K562 (cell line): Measurements from ENCODE around the gene FMN1. TPM values are rescaled to one million over a fixed set of nuclear protein-coding genes. Genes with fewer than 3 reads are reported as not detected.

Experiments used
- ATAC-seq: fragments of 200-7000 bp; cut with Tn5 transposase; 3 replicates; pipeline ENCODE4 v1.9.1; 2020; ENCODE audit warnings: moderate library complexity
- BruUV-seq: library from RNA; stranded (reverse); fragments of 400-500 nt; replicated peaks from 2 replicates; lab custom pipeline; 2021; lab: Mats Ljungman, UMichigan
- CTCF ChIA-PET: fragments of 300-600 bp; formaldehyde crosslinking; extraction: SDS; loops from one replicate; lab custom pipeline; 2021; ENCODE audit warnings: low intra/inter-chr PET ratio; lab: Yijun Ruan, JAX
- POLR2A ChIA-PET: fragments of 300-600, 350-650 bp; sonication (Branson Sonifier 250); formaldehyde crosslinking; extraction: SDS; loops from one replicate; lab custom pipeline; 2021; ENCODE audit warnings: antibody characterized with exemption, inconsistent platforms; lab: Yijun Ruan, JAX
- DNase-seq, 4 experiments: peaks; one replicate each; pipeline versions ENCODE4 v3.0.0 to v3.0.0-alpha.2; 2011 to 2018; ENCODE audit warnings: low spot score in 3 of 4, mixed read lengths in 3 of 4; ENCODE audit errors: extremely low read depth in 1 of 4
- FAIRE-seq: peaks from 2 replicates; lab custom pipeline; 2011; peaks lifted over from hg19 to GRCh38; lab: Jason Lieb, UNC
- H2AFZ ChIP-seq: 2 replicates; pipeline ENCODE4 v1.6.0; 2011; ENCODE audit warnings: low read depth, low read length, control low read depth, inconsistent platforms
- H3K27ac ChIP-seq: fragments of 200-600 bp; 3 replicates; pipeline ENCODE4 v1.8.0; 2011; ENCODE audit warnings: low read depth, mild to moderate bottlenecking, control low read depth, inconsistent platforms, low read length, moderate library complexity, mixed read lengths; ENCODE audit errors: extremely low read depth
- H3K27me3 ChIP-seq, 2 experiments: fragments of 300-600 bp in 1 of 2; 2 replicates in 1 of 2; 3 replicates in 1 of 2; pipeline versions ENCODE4 v1.6.0 to v1.8.0; 2011; ENCODE audit warnings: inconsistent platforms in 2 of 2, low read length in 2 of 2, mild to moderate bottlenecking in 1 of 2, mixed read lengths in 1 of 2, moderate library complexity in 1 of 2; ENCODE audit not compliant: control insufficient read depth in 2 of 2, insufficient read depth in 2 of 2
- H3K36me3 ChIP-seq: fragments of 300-600 bp; 3 replicates; pipeline ENCODE4 v1.8.0; 2011; ENCODE audit warnings: mild to moderate bottlenecking, low read length, inconsistent platforms; ENCODE audit not compliant: control insufficient read depth, insufficient read depth
- H3K4me1 ChIP-seq, 2 experiments: fragments of 200-600 bp in 1 of 2; replicated peaks in 1 of 2; 2 replicates in 1 of 2; 3 replicates in 1 of 2; pipeline versions ENCODE4 v1.5.1 to v1.8.0; 2011; ENCODE audit warnings: inconsistent platforms in 2 of 2, low read length in 2 of 2, mild to moderate bottlenecking in 1 of 2, mixed read lengths in 1 of 2, moderate library complexity in 1 of 2; ENCODE audit not compliant: control insufficient read depth in 2 of 2, insufficient read depth in 2 of 2
- H3K4me2 ChIP-seq: 2 replicates; pipeline ENCODE4 v1.6.1; 2011; ENCODE audit warnings: low read length, control low read depth, inconsistent platforms, mixed read lengths; ENCODE audit not compliant: insufficient read depth
- H3K4me3 ChIP-seq: fragments of 200-600 bp; sonication (generic), shearing (Covaris generic); 2 replicates; pipeline ENCODE4 v1.5.1; 2016; ENCODE audit warnings: control low read depth, inconsistent platforms
- H3K79me2 ChIP-seq: fragments of 200-600 bp; 3 replicates; pipeline ENCODE4 v1.8.0; 2011; ENCODE audit warnings: low read length, inconsistent platforms; ENCODE audit not compliant: control insufficient read depth, insufficient read depth
- H3K9ac ChIP-seq, 2 experiments: 2 replicates each; pipeline versions ENCODE4 v1.6.0 to v1.6.1; 2011; ENCODE audit warnings: low read depth in 2 of 2, low read length in 2 of 2, control low read depth in 1 of 2, inconsistent platforms in 1 of 2, mild to moderate bottlenecking in 1 of 2, mixed read lengths in 1 of 2; ENCODE audit not compliant: insufficient read depth in 1 of 2
- H3K9me1 ChIP-seq: one replicate; pipeline ENCODE4 v1.6.0; 2011; ENCODE audit warnings: inconsistent platforms, mild to moderate bottlenecking, low read length, moderate library complexity; ENCODE audit not compliant: control insufficient read depth, insufficient read depth
- H3K9me3 ChIP-seq: replicated peaks from 2 replicates; pipeline ENCODE4 v1.5.1; 2011; ENCODE audit warnings: low read depth, low read length, inconsistent platforms; ENCODE audit not compliant: control insufficient read depth, insufficient read depth
- H4K20me1 ChIP-seq: replicated peaks from 2 replicates; pipeline ENCODE4 v1.6.1; 2011; ENCODE audit warnings: low read length, inconsistent platforms, mixed read lengths; ENCODE audit not compliant: control insufficient read depth, insufficient read depth
- CHD4 ChIP-seq: fragments of 200-600 bp; sonication (generic); IDR thresholded peaks from 3 replicates; pipeline ENCODE4 v1.6.1; 2012; ENCODE audit warnings: low read depth, mild to moderate bottlenecking, mixed read lengths, low read length, inconsistent platforms; ENCODE audit not compliant: insufficient read depth, insufficient replicate concordance, poor library complexity, severe bottlenecking
- CREBBP ChIP-seq: IDR thresholded peaks from one replicate; pipeline ENCODE4 v1.6.1; 2012; ENCODE audit warnings: low read depth, mild to moderate bottlenecking, control low read depth, inconsistent platforms, low read length
- FOSL1 ChIP-seq: fragments of 200-800 bp; sonication (Bioruptor generic); conservative IDR thresholded peaks from 2 replicates; pipeline ENCODE4 v1.6.1; 2016; ENCODE audit warnings: missing genetic modification characterization, missing compliant biosample characterization
- FOXM1 ChIP-seq, 2 experiments: fragments of 450-650 bp in 1 of 2; sonication (generic) in 1 of 2; formaldehyde crosslinking in 1 of 2; IDR thresholded peaks; 2 replicates each; pipeline versions ENCODE4 v1.6.1 to v1.9.0; 2017 to 2022; ENCODE audit warnings: low read depth in 2 of 2, mild to moderate bottlenecking in 2 of 2, missing genetic modification reagents in 1 of 2, moderate library complexity in 1 of 2
- GTF2F1 ChIP-seq: IDR thresholded peaks from 2 replicates; pipeline ENCODE4 v1.6.1; 2011; ENCODE audit warnings: low read depth, low read length, improper control_type of control experiment
- JUN ChIP-seq, 2 experiments: sonication (generic) in 1 of 2; formaldehyde crosslinking in 1 of 2; IDR thresholded peaks; 2 replicates each; pipeline versions ENCODE4 v1.6.1 to v1.8.0; 2012 to 2022; ENCODE audit warnings: borderline replicate concordance in 2 of 2, mild to moderate bottlenecking in 2 of 2, improper control_type of control experiment in 1 of 2, low read depth in 1 of 2, low read length in 1 of 2, missing genetic modification reagents in 1 of 2
- KAT7 ChIP-seq: sonication (generic); formaldehyde crosslinking; IDR thresholded peaks from 2 replicates; pipeline ENCODE4 v1.8.0; 2022; ENCODE audit warnings: missing genetic modification reagents, mild to moderate bottlenecking, borderline replicate concordance
- MAFF ChIP-seq: IDR thresholded peaks from 2 replicates; pipeline ENCODE4 v1.6.1; 2012; ENCODE audit warnings: low read length, improper control_type of control experiment
- MECOM ChIP-seq: fragments of 250-450 bp; sonication (Bioruptor Pico); IDR thresholded peaks from 2 replicates; pipeline ENCODE4 v1.8.0; 2022; ENCODE audit warnings: inconsistent platforms
- PHF21A ChIP-seq: fragments of 450-650 bp; IDR thresholded peaks from 2 replicates; pipeline ENCODE4 v1.6.1; 2017; ENCODE audit warnings: low read depth, borderline replicate concordance
- POLR2H ChIP-seq: IDR thresholded peaks from 2 replicates; pipeline ENCODE4 v1.6.1; 2016; ENCODE audit warnings: missing genetic modification characterization, low read depth, mild to moderate bottlenecking, control low read depth, missing compliant biosample characterization, moderate library complexity
- RAD51 ChIP-seq: fragments of 450-650 bp; IDR thresholded peaks from 2 replicates; pipeline ENCODE4 v1.7.1; 2016; ENCODE audit warnings: low read depth, mild to moderate bottlenecking, borderline replicate concordance
- RBBP5 ChIP-seq: fragments of 200-600 bp; sonication (generic); IDR thresholded peaks from 2 replicates; pipeline ENCODE4 v1.6.1; 2012; ENCODE audit warnings: borderline replicate concordance, mild to moderate bottlenecking, low read length, control low read depth, inconsistent platforms; ENCODE audit not compliant: insufficient read depth, poor library complexity, severe bottlenecking
- RNF2 ChIP-seq: sonication (generic); IDR thresholded peaks from 2 replicates; pipeline ENCODE4 v1.6.1; 2016
- THRAP3 ChIP-seq: fragments of 450-650 bp; IDR thresholded peaks from 2 replicates; pipeline ENCODE4 v1.6.1; 2016; ENCODE audit warnings: mild to moderate bottlenecking, inconsistent platforms, borderline replicate concordance
- WGBS: fragments of 100-300 bp; shearing (Covaris generic); methylation state at CpG from one replicate; pipeline ENCODE4 v1.1.6; 2016; ENCODE audit warnings: low coverage, mixed read lengths; ENCODE audit not compliant: insufficient coverage; ENCODE audit errors: missing lambda C conversion rate; 5-methylcytosine and 5-hydroxymethylcytosine counted together
- in situ Hi-C: fragments of 300-500 bp; cut with MboI; formaldehyde crosslinking; loops from 4 replicates; pipeline ENCODE4 v1.15.0; 2018; ENCODE audit warnings: inconsistent platforms, mixed read lengths
- intact Hi-C: fragments of 100-400 bp; cut with micrococcal nuclease; formaldehyde crosslinking; loops from 2 replicates; pipeline ENCODE4 v1.14.2; 2022
- polyA plus RNA-seq, 8 experiments: library from polyadenylated mRNA; depleted of rRNA in 4 of 8; stranded (reverse) in 5 of 8; unstranded in 3 of 8; fragments of >200 nt; fragmentation: Nextera tagmentation in 2 of 8; fragmentation: Illumina TruSeq in 1 of 8; extraction: Ambion mirVana in 2 of 8; extraction: Trizol in 1 of 8; gene quantifications; 2 replicates each; pipeline versions ENCODE4 v1.2.1 to v1.2.3, GENCODE V29; 2011 to 2014; ENCODE audit warnings: inconsistent platforms in 1 of 8, missing spikeins in 1 of 8
- total RNA-seq, 7 experiments: library from RNA; depleted of rRNA in 6 of 7; stranded (reverse); fragments of >200 nt in 6 of 7; fragmentation: Illumina TruSeq in 2 of 7; extraction: Trizol in 2 of 7; gene quantifications; 2 replicates each; pipeline versions ENCODE4 v1.2.1 to v1.2.3, GENCODE V29; 2011 to 2021; ENCODE audit warnings: low replicate concordance in 1 of 7
- TF ChIP-seq, protein P1 (sequence below): IDR thresholded peaks from 3 replicates; pipeline ENCODE4 v1.6.1; 2011; ENCODE audit warnings: borderline replicate concordance, mild to moderate bottlenecking; ENCODE audit not compliant: insufficient read length, insufficient read depth
- TF ChIP-seq, protein P2 (sequence below): fragments of 250-450 bp; sonication (Bioruptor Pico); IDR thresholded peaks from 2 replicates; pipeline ENCODE4 v1.8.0; 2021; ENCODE audit warnings: moderate library complexity, mild to moderate bottlenecking, inconsistent platforms
- TF ChIP-seq, protein P3 (sequence below): fragments of 450-650 bp; IDR thresholded peaks from 2 replicates; pipeline ENCODE4 v1.6.1; 2018; ENCODE audit warnings: mild to moderate bottlenecking, low read depth; ENCODE audit not compliant: partially characterized antibody

FMN1 gene
- total and polyA plus RNA-seq, 9 of the 15 experiments (the other 6 are each of a cell fraction or from before 2014, with no cell fraction given) = 0.03 to 0.07 (median 0.04) TPM; not detected in 6

DNA sequence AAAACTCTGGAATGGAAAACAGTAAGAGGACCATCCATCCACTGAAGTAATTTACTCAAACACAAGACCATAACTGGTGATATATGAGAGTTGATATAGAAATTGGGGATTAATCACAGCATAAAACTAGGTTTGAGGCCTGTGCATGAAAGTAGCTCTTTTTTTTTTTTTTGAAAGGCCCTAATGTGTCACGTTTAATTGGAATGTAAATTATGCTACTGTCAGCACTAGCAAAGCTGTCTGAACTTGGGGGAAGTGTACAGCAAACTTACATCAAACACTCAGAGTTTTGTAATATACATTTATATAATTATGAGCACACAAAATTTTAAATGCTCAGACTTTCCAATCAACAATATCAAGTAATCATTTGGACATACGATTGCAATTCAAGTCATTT is 322.6 kb downstream of the FMN1 start:
- CTCF ChIA-PET = no interaction called here
- intact Hi-C loops = no loop called here

More for the DNA sequence above, 322.6 kb downstream of the FMN1 start:
- BruUV-seq = no TSS peak
- H3K4me1 ChIP-seq = peaks cover 0 to 10% of the 10 kb centered on the region in 2 experiments; a peak in 4 of 5 replicates
- H3K4me3 ChIP-seq = no peak overlapping the region
- no peaks in the 10 kb centered on the region for H3K9me3 ChIP-seq
- H3K27me3 ChIP-seq = no peaks in the 10 kb centered on the region
- in situ Hi-C loops = no loop called here
- POLR2A ChIA-PET = interaction anchor here (0.6 kb wide), 1 partner anchor 12 kb away, joined by 3 read pairs; no protein-coding TSS in a partner anchor
- H3K36me3 ChIP-seq = no peaks in the 10 kb centered on the region
- no peaks in the 10 kb centered on the region for H4K20me1 ChIP-seq
- H3K9me1 ChIP-seq = no peaks in the 10 kb centered on the region
- 20% methylated on average over 2 of the region's 2 CpGs for WGBS
- H3K4me2 ChIP-seq = no peak overlapping the region
- ATAC-seq (no peak), FAIRE-seq (no peak), DNase-seq (no peak)
- no peaks in the 10 kb centered on the region for H3K79me2 ChIP-seq
- H3K27ac ChIP-seq = no peak overlapping the region
- H2AFZ ChIP-seq = no peak overlapping the region
- no peak overlapping the region for H3K9ac ChIP-seq
- no peak for TF ChIP-seq THRAP3
- TF ChIP-seq MECOM = no peak
- TF ChIP-seq GTF2F1 = no peak
- TF ChIP-seq KAT7 (CRISPR knock-in tag) = no peak
- TF ChIP-seq RAD51 = no peak
- no peak for TF ChIP-seq PHF21A
- TF ChIP-seq, protein P1, sequence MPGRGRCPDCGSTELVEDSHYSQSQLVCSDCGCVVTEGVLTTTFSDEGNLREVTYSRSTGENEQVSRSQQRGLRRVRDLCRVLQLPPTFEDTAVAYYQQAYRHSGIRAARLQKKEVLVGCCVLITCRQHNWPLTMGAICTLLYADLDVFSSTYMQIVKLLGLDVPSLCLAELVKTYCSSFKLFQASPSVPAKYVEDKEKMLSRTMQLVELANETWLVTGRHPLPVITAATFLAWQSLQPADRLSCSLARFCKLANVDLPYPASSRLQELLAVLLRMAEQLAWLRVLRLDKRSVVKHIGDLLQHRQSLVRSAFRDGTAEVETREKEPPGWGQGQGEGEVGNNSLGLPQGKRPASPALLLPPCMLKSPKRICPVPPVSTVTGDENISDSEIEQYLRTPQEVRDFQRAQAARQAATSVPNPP = no peak
- TF ChIP-seq, protein P2, sequence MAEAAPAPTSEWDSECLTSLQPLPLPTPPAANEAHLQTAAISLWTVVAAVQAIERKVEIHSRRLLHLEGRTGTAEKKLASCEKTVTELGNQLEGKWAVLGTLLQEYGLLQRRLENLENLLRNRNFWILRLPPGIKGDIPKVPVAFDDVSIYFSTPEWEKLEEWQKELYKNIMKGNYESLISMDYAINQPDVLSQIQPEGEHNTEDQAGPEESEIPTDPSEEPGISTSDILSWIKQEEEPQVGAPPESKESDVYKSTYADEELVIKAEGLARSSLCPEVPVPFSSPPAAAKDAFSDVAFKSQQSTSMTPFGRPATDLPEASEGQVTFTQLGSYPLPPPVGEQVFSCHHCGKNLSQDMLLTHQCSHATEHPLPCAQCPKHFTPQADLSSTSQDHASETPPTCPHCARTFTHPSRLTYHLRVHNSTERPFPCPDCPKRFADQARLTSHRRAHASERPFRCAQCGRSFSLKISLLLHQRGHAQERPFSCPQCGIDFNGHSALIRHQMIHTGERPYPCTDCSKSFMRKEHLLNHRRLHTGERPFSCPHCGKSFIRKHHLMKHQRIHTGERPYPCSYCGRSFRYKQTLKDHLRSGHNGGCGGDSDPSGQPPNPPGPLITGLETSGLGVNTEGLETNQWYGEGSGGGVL (CRISPR knock-in tag) = no peak
- no peak for TF ChIP-seq CHD4
- no peak for TF ChIP-seq MAFF
- TF ChIP-seq POLR2H (tag) = no peak
- TF ChIP-seq CREBBP = no peak
- TF ChIP-seq, protein P3, sequence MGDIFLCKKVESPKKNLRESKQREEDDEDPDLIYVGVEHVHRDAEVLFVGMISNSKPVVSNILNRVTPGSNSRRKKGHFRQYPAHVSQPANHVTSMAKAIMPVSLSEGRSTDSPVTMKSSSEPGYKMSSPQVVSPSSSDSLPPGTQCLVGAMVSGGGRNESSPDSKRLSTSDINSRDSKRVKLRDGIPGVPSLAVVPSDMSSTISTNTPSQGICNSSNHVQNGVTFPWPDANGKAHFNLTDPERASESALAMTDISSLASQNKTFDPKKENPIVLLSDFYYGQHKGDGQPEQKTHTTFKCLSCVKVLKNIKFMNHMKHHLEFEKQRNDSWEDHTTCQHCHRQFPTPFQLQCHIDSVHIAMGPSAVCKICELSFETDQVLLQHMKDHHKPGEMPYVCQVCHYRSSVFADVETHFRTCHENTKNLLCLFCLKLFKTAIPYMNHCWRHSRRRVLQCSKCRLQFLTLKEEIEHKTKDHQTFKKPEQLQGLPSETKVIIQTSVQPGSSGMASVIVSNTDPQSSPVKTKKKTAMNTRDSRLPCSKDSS = no peak
- TF ChIP-seq JUN (IDR thresholded peaks at IDR 0.05; ENCODE audit: borderline replicate concordance, low read depth, low read length) = no peak
- TF ChIP-seq JUN (CRISPR knock-in tag; IDR thresholded peaks at IDR 0.05; ENCODE audit: borderline replicate concordance) = no peak
- no peak for TF ChIP-seq RBBP5
- no peak for TF ChIP-seq FOSL1 (tag)
- TF ChIP-seq FOXM1 (IDR thresholded peaks at IDR 0.05; ENCODE audit: low read depth) = no peak
- TF ChIP-seq FOXM1 (CRISPR knock-in tag; IDR thresholded peaks at IDR 0.05; ENCODE audit: low read depth) = no peak
- no peak for TF ChIP-seq RNF2
